ENCODE data around the gene MGARP. TPM values are rescaled to one million over a fixed set of nuclear protein-coding genes. Genes with fewer than 3 reads are reported as not detected.

MGARP gene
- total and polyA plus RNA-seq, 2 of the 4 experiments (the other 2 are of a cell fraction) = 34.7 to 35.0 TPM

DNA sequence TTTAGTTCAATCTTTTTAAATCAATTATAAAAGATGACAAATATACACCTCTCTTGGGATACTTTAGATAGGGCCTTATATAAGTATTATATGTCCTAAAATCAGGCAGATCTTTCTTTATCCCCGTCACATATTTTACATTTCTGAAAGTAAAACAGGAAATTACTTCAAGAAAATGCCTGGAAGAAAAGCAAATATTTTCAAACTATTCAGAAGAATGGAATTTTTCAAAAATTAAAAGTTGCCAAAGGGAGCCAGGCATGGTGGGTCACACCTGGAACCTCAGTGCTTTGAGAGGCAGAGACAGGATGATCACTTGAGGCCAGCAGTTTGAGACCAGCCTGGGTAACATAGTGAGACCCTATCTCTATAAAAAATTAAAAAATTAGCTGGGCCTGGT is 34.4 kb downstream of the MGARP start:
- Histone ChIP-seq H3K4me3 (ENCODE audit: insufficient read depth, low read depth, low read length) (no peak overlapping the region), H3K18ac (ENCODE audit: low read depth, low read length) (peak overlapping the region; percentile 97), H3K9ac (ENCODE audit: low read depth, low read length) (no peak overlapping the region; the same call in 1 of the 2 replicates), H2AK9ac (replicated peaks; ENCODE audit: low read depth, low read length, poor library complexity) (no peak overlapping the region), H3K9me3 (ENCODE audit: control insufficient read depth, insufficient read depth, low read length) (no peaks in the 10 kb centered on the region), H4K91ac (ENCODE audit: insufficient read depth, low read depth, low read length) (peak overlapping the region; percentile 93), H3K27ac (ENCODE audit: insufficient read depth, low read length) (peak overlapping the region; percentile 93), H3K14ac (replicated peaks; ENCODE audit: low read depth, low read length) (peak overlapping the region; percentile 73), H2AK5ac (ENCODE audit: low read depth, low read length) (peak overlapping the region; percentile 98), H3K9me1 (ENCODE audit: insufficient read depth, low read length) (peaks cover 9% of the 10 kb centered on the region), H2BK15ac (ENCODE audit: low read depth, low read length) (peak overlapping the region; percentile 84; the same call in 2 of the 3 replicates), H3K36me3 (ENCODE audit: control insufficient read depth, insufficient read depth, low read length) (no peaks in the 10 kb centered on the region), H3K79me1 (ENCODE audit: low read depth in 1 of 2, low read length in 2 of 2) (no peaks in the 10 kb centered on the region; a peak in 1 of 4 replicates), H3K56ac (ENCODE audit: extremely low read depth, insufficient read depth, low read length) (peak overlapping the region; percentile 91), H3K4me2 (ENCODE audit: low read depth, low read length) (peak overlapping the region; percentile 68), H3K4me1 (ENCODE audit: control insufficient read depth, insufficient read depth, low read length) (peaks cover 31% of the 10 kb centered on the region), H3K23ac (ENCODE audit: low read depth, low read length) (peak overlapping the region; percentile 79), H3K4ac (ENCODE audit: low read depth, low read length) (peak overlapping the region; percentile 97), H3K27me3 (ENCODE audit: control insufficient read depth, insufficient read depth, low read length) (no peaks in the 10 kb centered on the region), H2BK120ac (ENCODE audit: low read depth, low read length) (peak overlapping the region; percentile 97), H4K5ac (ENCODE audit: low read depth, low read length) (peak overlapping the region; percentile 93; the same call in 1 of the 2 replicates), H2AFZ (replicated peaks; ENCODE audit: low read length, poor library complexity) (no peak overlapping the region), H4K8ac (ENCODE audit: low read depth in 2 of 2, low read length in 2 of 2) (peak overlapping the region; percentile 82 to 94), H2BK5ac (ENCODE audit: low read depth, low read length, poor library complexity, severe bottlenecking) (peak overlapping the region; percentile 92), H4K20me1 (ENCODE audit: insufficient read depth, low read length) (no peaks in the 10 kb centered on the region), H2BK20ac (ENCODE audit: low read depth, low read length) (peak overlapping the region; percentile 95)
- CTCF ChIA-PET = interaction anchor here (0.7 kb wide), 1 partner anchor 66 kb away, joined by 3 read pairs; no protein-coding TSS in a partner anchor
- in situ Hi-C loops (cut with MboI; ENCODE audit: low sequenced_read_pairs) (no loop called here), dilution Hi-C loops (cut with HindIII; ENCODE audit: low sequenced_read_pairs, unreplicated experiment) (no loop called here), intact Hi-C loops (cut with micrococcal nuclease) (no loop called here)
- no TSS peak for BruUV-seq (replicated peaks)
- no CpG with 5 or more reads among the region's 1 CpG for WGBS, 2 experiments (ENCODE audit: extremely low coverage in 2 of 2, insufficient read length in 1 of 2)
- POLR2A ChIA-PET (ENCODE audit: unreplicated experiment) = no interaction called here
- ATAC-seq (ENCODE audit: low read depth) (peak; percentile 8; the same call in 1 of the 2 replicates), DNase-seq (peak; percentile 41)
- TF ChIP-seq, protein P1, sequence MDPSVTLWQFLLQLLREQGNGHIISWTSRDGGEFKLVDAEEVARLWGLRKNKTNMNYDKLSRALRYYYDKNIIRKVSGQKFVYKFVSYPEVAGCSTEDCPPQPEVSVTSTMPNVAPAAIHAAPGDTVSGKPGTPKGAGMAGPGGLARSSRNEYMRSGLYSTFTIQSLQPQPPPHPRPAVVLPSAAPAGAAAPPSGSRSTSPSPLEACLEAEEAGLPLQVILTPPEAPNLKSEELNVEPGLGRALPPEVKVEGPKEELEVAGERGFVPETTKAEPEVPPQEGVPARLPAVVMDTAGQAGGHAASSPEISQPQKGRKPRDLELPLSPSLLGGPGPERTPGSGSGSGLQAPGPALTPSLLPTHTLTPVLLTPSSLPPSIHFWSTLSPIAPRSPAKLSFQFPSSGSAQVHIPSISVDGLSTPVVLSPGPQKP (IDR thresholded peaks at IDR 0.05; ENCODE audit: borderline replicate concordance, low read depth, low read length) = no peak
- TF ChIP-seq, protein P2, sequence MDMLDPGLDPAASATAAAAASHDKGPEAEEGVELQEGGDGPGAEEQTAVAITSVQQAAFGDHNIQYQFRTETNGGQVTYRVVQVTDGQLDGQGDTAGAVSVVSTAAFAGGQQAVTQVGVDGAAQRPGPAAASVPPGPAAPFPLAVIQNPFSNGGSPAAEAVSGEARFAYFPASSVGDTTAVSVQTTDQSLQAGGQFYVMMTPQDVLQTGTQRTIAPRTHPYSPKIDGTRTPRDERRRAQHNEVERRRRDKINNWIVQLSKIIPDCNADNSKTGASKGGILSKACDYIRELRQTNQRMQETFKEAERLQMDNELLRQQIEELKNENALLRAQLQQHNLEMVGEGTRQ (IDR thresholded peaks at IDR 0.05; ENCODE audit: low read depth, low read length) = no peak
- TF ChIP-seq RCOR1 (IDR thresholded peaks at IDR 0.05; ENCODE audit: insufficient replicate concordance, low read length) (no peak), SMC3 (IDR thresholded peaks at IDR 0.05; ENCODE audit: low read depth, low read length) (no peak), FOS (IDR thresholded peaks at IDR 0.05; ENCODE audit: low read depth, low read length) (no peak), RFX5 (IDR thresholded peaks at IDR 0.05; ENCODE audit: low read depth, low read length) (no peak), MXI1 (IDR thresholded peaks at IDR 0.05; ENCODE audit: borderline replicate concordance, low read depth, low read length) (no peak), CEBPB (IDR thresholded peaks at IDR 0.05; ENCODE audit: low read depth, low read length) (no peak)

Measured in IMR-90 (cell line).